ENCODE results near the gene NOX5. TPM values are rescaled to one million over a fixed set of nuclear protein-coding genes. Genes with fewer than 3 reads are reported as not detected.

The NOX5 gene
- total and polyA plus RNA-seq, 2 of the 13 experiments (the other 11 are each of a cell fraction or from before 2014, with no cell fraction given) = not detected

DNA sequence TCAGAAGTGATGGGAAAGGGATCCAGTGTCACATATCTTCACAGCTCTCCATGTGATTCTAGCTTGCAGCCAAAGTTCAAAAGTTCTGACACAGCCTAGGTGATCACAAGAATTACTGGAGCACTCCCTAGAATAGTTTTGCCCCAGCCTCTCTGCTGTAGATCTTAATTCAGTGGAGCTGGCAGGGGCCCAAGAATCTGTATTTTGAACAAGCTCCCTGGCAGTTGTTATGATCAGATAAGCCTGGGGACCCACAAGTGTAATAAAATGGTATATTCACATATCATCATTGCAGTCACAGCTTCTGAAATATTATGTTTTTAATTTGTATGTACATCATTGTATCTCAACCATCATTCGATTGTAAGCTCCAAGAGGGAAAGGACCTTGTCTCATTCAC lies 62.3 kb downstream of the NOX5 start (continued):
- TF ChIP-seq, protein P1, sequence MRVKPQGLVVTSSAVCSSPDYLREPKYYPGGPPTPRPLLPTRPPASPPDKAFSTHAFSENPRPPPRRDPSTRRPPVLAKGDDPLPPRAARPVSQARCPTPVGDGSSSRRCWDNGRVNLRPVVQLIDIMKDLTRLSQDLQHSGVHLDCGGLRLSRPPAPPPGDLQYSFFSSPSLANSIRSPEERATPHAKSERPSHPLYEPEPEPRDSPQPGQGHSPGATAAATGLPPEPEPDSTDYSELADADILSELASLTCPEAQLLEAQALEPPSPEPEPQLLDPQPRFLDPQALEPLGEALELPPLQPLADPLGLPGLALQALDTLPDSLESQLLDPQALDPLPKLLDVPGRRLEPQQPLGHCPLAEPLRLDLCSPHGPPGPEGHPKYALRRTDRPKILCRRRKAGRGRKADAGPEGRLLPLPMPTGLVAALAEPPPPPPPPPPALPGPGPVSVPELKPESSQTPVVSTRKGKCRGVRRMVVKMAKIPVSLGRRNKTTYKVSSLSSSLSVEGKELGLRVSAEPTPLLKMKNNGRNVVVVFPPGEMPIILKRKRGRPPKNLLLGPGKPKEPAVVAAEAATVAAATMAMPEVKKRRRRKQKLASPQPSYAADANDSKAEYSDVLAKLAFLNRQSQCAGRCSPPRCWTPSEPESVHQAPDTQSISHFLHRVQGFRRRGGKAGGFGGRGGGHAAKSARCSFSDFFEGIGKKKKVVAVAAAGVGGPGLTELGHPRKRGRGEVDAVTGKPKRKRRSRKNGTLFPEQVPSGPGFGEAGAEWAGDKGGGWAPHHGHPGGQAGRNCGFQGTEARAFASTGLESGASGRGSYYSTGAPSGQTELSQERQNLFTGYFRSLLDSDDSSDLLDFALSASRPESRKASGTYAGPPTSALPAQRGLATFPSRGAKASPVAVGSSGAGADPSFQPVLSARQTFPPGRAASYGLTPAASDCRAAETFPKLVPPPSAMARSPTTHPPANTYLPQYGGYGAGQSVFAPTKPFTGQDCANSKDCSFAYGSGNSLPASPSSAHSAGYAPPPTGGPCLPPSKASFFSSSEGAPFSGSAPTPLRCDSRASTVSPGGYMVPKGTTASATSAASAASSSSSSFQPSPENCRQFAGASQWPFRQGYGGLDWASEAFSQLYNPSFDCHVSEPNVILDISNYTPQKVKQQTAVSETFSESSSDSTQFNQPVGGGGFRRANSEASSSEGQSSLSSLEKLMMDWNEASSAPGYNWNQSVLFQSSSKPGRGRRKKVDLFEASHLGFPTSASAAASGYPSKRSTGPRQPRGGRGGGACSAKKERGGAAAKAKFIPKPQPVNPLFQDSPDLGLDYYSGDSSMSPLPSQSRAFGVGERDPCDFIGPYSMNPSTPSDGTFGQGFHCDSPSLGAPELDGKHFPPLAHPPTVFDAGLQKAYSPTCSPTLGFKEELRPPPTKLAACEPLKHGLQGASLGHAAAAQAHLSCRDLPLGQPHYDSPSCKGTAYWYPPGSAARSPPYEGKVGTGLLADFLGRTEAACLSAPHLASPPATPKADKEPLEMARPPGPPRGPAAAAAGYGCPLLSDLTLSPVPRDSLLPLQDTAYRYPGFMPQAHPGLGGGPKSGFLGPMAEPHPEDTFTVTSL (CRISPR knock-in tag; IDR thresholded peaks at IDR 0.05; ENCODE audit: borderline replicate concordance) = no peak
- TF ChIP-seq U2AF2 (IDR thresholded peaks at IDR 0.05; ENCODE audit: low read depth, low read length) = no peak

DNA sequence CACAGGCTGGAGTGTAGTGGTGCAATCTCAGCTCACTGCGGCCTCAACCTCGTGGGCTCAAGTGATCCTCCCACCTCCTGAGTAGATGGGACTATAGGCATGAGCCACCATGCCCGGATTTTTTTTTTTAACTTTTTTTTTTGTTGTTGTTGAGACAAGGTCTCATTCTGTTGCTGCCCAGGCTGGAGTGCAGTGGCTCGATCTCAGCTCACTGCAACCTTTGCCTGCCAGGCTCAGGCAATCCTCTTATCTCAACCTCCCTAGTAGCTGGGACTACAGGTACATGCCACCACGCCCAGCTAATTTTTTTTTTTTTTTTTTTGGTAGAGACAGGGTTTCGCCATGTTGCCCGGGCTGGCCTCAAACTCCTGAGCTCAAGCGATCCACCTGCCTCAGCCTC lies 64.1 kb downstream of the NOX5 start:
- H3K79me2 ChIP-seq (ENCODE audit: insufficient read depth, low read length) = no peaks in the 10 kb centered on the region
- no peak overlapping the region for H2AFZ ChIP-seq (ENCODE audit: low read length)
- in situ Hi-C loops (cut with HindIII; ENCODE audit: extremely low pct_ligation_motif_present, low pct_unique_long_range_greater_than_20kb) (no loop called here), intact Hi-C loops (cut with micrococcal nuclease; ENCODE audit: unreplicated experiment) (no loop called here)
- H3K4me1 ChIP-seq (ENCODE audit: insufficient read depth, low read length) = peaks cover 32% of the 10 kb centered on the region
- no peaks in the 10 kb centered on the region for H3K36me3 ChIP-seq (replicated peaks in 1 of 2; ENCODE audit: control insufficient read depth in 1 of 2, insufficient read depth in 2 of 2, low read length in 2 of 2)
- no peaks in the 10 kb centered on the region for H4K20me1 ChIP-seq (ENCODE audit: insufficient read depth, low read length)
- H3K27me3 ChIP-seq (ENCODE audit: control insufficient read depth in 1 of 2, insufficient read depth in 2 of 2, low read length in 2 of 2) = peaks cover 5 to 53% of the 10 kb centered on the region in 2 experiments; a peak in 4 of 5 replicates
- BruUV-seq (replicated peaks) = no TSS peak
- H3K4me2 ChIP-seq (ENCODE audit: low read depth, low read length) = no peak overlapping the region
- ChIA-PET CTCF (ENCODE audit: low intra/inter-chr PET ratio, low total read pairs) (no interaction called here), POLR2A (no interaction called here)
- no peak overlapping the region for H3K9ac ChIP-seq (ENCODE audit: insufficient read depth, low read depth, low read length)
- H3K9me3 ChIP-seq (ENCODE audit: low read length) = no peaks in the 10 kb centered on the region
- DNase-seq (ENCODE audit: low spot score) = no peak
- ATAC-seq = no peak
- 43% methylated on average over 8 of the region's 8 CpGs for WGBS (ENCODE audit: low lambda C conversion rate)
- no peak overlapping the region for H3K27ac ChIP-seq (ENCODE audit: extremely low read length, insufficient read depth, low read length)
- TF ChIP-seq ZSCAN20 (CRISPR knock-in tag; IDR thresholded peaks at IDR 0.05; ENCODE audit: borderline replicate concordance) = no peak
- TF ChIP-seq, protein P2, sequence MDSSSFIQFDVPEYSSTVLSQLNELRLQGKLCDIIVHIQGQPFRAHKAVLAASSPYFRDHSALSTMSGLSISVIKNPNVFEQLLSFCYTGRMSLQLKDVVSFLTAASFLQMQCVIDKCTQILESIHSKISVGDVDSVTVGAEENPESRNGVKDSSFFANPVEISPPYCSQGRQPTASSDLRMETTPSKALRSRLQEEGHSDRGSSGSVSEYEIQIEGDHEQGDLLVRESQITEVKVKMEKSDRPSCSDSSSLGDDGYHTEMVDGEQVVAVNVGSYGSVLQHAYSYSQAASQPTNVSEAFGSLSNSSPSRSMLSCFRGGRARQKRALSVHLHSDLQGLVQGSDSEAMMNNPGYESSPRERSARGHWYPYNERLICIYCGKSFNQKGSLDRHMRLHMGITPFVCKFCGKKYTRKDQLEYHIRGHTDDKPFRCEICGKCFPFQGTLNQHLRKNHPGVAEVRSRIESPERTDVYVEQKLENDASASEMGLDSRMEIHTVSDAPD (CRISPR knock-in tag; IDR thresholded peaks at IDR 0.05) = no peak
- TF ChIP-seq HNRNPL (IDR thresholded peaks at IDR 0.05; ENCODE audit: low read depth, low read length) = no peak
- FAIRE-seq = no peak
- no peak overlapping the region for H3K4me3 ChIP-seq (replicated peaks in 1 of 3; ENCODE audit: insufficient read depth in 1 of 3, low read depth in 2 of 3, low read length in 3 of 3)
